ENCODE results near the gene IGF2BP2. TPM values are rescaled to one million over a fixed set of nuclear protein-coding genes. Genes with fewer than 3 reads are reported as not detected.

IGF2BP2 gene
- total and polyA plus RNA-seq, 2 of the 8 experiments (the other 6 are each of a cell fraction or from before 2014, with no cell fraction given): 7.4 to 121 TPM

GRCh38 chr3:185831195-185831594 lies 6.4 kb upstream of the IGF2BP2 start (continued):
- TF ChIP-seq PHF8 (conservative IDR thresholded peaks at IDR 0.05; ENCODE audit: low read depth, low read length) (no peak), SP2 (IDR thresholded peaks at IDR 0.05; ENCODE audit: low read length) (no peak), CTCF (IDR thresholded peaks at IDR 0.05; ENCODE audit: control extremely low read depth in 1 of 3, insufficient read depth in 1 of 3, low read depth in 1 of 3, low read length in 3 of 3) (no peak)

Measured in H1 (cell line).